ENCODE data around the gene CFDP1.

CFDP1 gene

DNA sequence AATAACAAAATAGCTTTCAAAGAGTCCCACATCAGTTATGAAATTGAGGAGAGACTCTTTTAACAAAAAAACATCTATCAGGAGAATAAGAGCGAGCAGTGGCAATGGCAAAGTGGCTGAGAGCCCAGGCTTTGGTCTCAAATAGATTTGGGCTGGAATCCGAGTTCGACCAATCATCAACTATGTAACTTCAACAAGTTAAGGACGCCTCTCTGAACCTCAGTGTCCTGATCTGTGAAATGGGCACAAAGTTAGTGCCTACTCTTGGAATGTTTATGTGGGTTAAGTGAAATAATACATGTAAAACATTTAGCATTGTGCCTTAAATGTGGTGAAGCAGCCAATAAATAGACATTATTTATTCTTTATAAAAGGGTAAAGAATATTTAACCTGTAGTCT is 45.4 kb downstream of the CFDP1 start:
- Histone ChIP-seq H3K27me3 (ENCODE audit: control insufficient read depth in 1 of 2, insufficient read depth in 2 of 2, low read length in 2 of 2) (no peaks in the 10 kb centered on the region), H3K36me3 (ENCODE audit: control insufficient read depth in 1 of 2, insufficient read depth in 2 of 2, low read length in 2 of 2) (peaks cover 4 to 13% of the 10 kb centered on the region in 2 donors), H3K27ac (ENCODE audit: low read depth, low read length) (no peak overlapping the region), H3K9me3 (ENCODE audit: control insufficient read depth in 1 of 2, low read length in 2 of 2) (no peaks in the 10 kb centered on the region), H3K4me3 (ENCODE audit: low read depth in 1 of 2, low read length in 2 of 2) (no peak overlapping the region), H3K9ac (ENCODE audit: low read depth in 1 of 2, low read length in 2 of 2) (no peak overlapping the region), H3K4me1 (ENCODE audit: control insufficient read depth in 1 of 2, insufficient read depth in 2 of 2, low read length in 2 of 2) (peaks cover 6 to 8% of the 10 kb centered on the region in 2 donors)

- H3K9ac ChIP-seq (ENCODE audit: low read depth in 1 of 2, low read length in 2 of 2) = no peak overlapping the region
- peaks cover 4 to 7% of the 10 kb centered on the region in 2 donors for H3K4me1 ChIP-seq (ENCODE audit: control insufficient read depth in 1 of 2, insufficient read depth in 2 of 2, low read length in 2 of 2)
- no peaks in the 10 kb centered on the region for H3K9me3 ChIP-seq (ENCODE audit: control insufficient read depth in 1 of 2, low read length in 2 of 2)
- H3K4me3 ChIP-seq (ENCODE audit: low read depth in 1 of 2, low read length in 2 of 2) = no peak overlapping the region
- H3K27me3 ChIP-seq (ENCODE audit: control insufficient read depth in 1 of 2, insufficient read depth in 2 of 2, low read length in 2 of 2) = no peaks in the 10 kb centered on the region
- no peak overlapping the region for H3K27ac ChIP-seq (ENCODE audit: low read depth, low read length)
- peaks cover 0 to under 1% of the 10 kb centered on the region in 2 donors for H3K36me3 ChIP-seq (ENCODE audit: control insufficient read depth in 1 of 2, insufficient read depth in 2 of 2, low read length in 2 of 2)
Observed at GRCh38 chr16:75385507-75386152, 47.7 kb downstream of the CFDP1 start.

GRCh38 chr16:75383141-75383540 is 50.2 kb downstream of the CFDP1 start:
- H3K36me3 ChIP-seq (ENCODE audit: control insufficient read depth in 1 of 2, insufficient read depth in 2 of 2, low read length in 2 of 2) = no peaks in the 10 kb centered on the region

DNA sequence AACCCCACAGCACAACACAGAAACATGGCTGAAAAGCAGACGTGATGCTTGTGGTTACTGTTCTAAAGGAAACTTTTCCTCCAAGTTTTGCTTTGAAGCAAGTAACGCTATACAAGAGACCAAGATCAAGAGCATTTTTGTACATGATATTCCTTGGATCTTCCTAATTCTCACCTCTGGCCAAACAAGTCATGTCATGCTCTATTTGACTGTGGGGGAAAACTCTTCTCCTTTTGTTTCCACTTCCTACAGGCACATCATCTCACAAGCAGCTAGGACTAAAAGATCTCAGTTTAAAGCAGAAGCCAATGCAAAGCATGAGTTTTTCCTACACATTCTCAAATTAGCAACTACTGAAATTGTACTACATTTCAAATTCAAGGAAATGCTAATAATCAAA is 50.7 kb downstream of the CFDP1 start:
- Histone ChIP-seq H3K27ac (ENCODE audit: low read depth, low read length) (no peak overlapping the region), H3K27me3 (ENCODE audit: control insufficient read depth in 1 of 2, insufficient read depth in 2 of 2, low read length in 2 of 2) (no peaks in the 10 kb centered on the region), H3K4me1 (ENCODE audit: control insufficient read depth in 1 of 2, insufficient read depth in 2 of 2, low read length in 2 of 2) (peaks cover 10 to 19% of the 10 kb centered on the region in 2 donors), H3K4me3 (ENCODE audit: low read depth in 1 of 2, low read length in 2 of 2) (no peak overlapping the region), H3K9me3 (ENCODE audit: control insufficient read depth in 1 of 2, low read length in 2 of 2) (no peaks in the 10 kb centered on the region), H3K9ac (ENCODE audit: low read depth in 1 of 2, low read length in 2 of 2) (no peak overlapping the region), H3K36me3 (ENCODE audit: control insufficient read depth in 1 of 2, insufficient read depth in 2 of 2, low read length in 2 of 2) (peaks cover 0 to 5% of the 10 kb centered on the region in 2 donors)

More at GRCh38 chr16:75383141-75383540, 50.2 kb downstream of the CFDP1 start:
- Histone ChIP-seq H3K9me3 (ENCODE audit: control insufficient read depth in 1 of 2, low read length in 2 of 2) (no peaks in the 10 kb centered on the region), H3K27ac (ENCODE audit: low read depth, low read length) (no peak overlapping the region), H3K27me3 (ENCODE audit: control insufficient read depth in 1 of 2, insufficient read depth in 2 of 2, low read length in 2 of 2) (no peaks in the 10 kb centered on the region), H3K9ac (ENCODE audit: low read depth in 1 of 2, low read length in 2 of 2) (no peak overlapping the region), H3K4me3 (ENCODE audit: low read depth in 1 of 2, low read length in 2 of 2) (no peak overlapping the region), H3K4me1 (ENCODE audit: control insufficient read depth in 1 of 2, insufficient read depth in 2 of 2, low read length in 2 of 2) (peaks cover 10 to 14% of the 10 kb centered on the region in 2 donors)

DNA sequence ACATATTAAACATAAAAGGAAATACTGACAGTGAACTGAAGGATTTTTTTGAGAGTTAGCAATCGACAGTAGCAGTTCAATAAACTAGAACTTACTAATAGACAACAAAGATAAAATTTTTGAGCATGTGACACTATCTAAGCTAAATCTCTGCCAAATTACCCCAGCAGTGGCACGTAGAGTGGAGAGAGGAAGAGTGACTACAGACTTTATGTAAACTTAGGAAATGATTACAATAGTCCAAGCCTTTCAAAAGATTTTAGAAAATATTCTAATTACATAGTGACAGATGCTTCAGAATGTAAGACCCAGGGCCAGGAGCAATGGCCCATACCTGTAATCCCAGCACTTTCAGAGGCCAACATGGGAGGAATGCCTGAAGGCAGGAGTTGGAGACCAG is 52.4 kb downstream of the CFDP1 start:
- no peaks in the 10 kb centered on the region for H3K9me3 ChIP-seq (ENCODE audit: control insufficient read depth in 1 of 2, low read length in 2 of 2)
- peaks cover 0 to 5% of the 10 kb centered on the region in 2 donors for H3K36me3 ChIP-seq (ENCODE audit: control insufficient read depth in 1 of 2, insufficient read depth in 2 of 2, low read length in 2 of 2)
- H3K27me3 ChIP-seq (ENCODE audit: control insufficient read depth in 1 of 2, insufficient read depth in 2 of 2, low read length in 2 of 2) = no peaks in the 10 kb centered on the region
- H3K4me3 ChIP-seq (ENCODE audit: low read depth in 1 of 2, low read length in 2 of 2) = no peak overlapping the region
- no peak overlapping the region for H3K27ac ChIP-seq (ENCODE audit: low read depth, low read length)
- H3K9ac ChIP-seq (ENCODE audit: low read depth in 1 of 2, low read length in 2 of 2) = no peak overlapping the region
- peaks cover 10 to 32% of the 10 kb centered on the region in 2 donors for H3K4me1 ChIP-seq (ENCODE audit: control insufficient read depth in 1 of 2, insufficient read depth in 2 of 2, low read length in 2 of 2)

DNA sequence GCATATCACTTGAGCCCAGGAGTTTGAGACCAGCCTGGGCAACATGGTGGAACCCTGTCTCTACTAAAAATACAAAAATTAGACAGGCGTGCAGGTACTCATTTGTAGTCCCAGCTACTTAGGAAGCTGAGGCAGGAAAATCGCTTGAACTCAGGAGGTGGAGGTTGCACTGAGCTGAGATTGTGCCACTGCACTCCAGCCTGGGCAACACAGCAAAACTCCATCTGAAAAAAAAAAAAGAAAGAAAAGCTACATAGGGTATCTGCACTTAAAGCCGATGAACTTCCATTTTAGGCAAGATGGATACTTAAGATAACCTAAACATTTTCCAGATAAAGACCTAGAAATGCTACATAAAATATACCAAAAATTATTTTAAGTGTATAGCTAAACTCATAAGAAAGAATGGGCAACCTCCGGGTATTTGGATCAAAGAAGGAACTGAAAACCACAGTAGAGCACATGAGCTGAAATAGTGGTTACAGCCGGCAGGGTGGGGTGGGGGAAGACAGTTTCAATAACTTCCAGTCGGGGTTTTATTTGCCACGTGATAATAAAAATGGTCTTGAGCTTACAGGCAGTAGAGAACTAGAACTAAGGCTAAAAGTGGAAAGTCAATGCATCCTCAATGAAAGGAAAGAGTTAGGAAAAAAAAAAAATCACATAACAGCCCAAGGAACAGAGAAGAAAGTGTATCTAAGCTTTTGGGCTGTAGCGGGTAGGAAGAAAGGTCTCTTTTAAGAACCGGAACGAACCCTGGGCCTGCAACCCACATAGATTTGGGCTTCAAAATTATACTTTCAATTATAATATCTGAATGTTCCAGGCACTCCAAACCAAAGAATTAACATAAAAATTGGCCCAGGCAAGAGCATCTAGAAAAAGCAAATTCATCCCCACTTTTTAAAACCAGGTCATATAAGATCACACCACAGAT is 53.1 kb downstream of the CFDP1 start:
- Histone ChIP-seq H3K9me3 (ENCODE audit: control insufficient read depth in 1 of 2, low read length in 2 of 2) (no peaks in the 10 kb centered on the region), H3K27ac (ENCODE audit: low read depth, low read length) (no peak overlapping the region), H3K27me3 (ENCODE audit: control insufficient read depth in 1 of 2, insufficient read depth in 2 of 2, low read length in 2 of 2) (no peaks in the 10 kb centered on the region)

DNA sequence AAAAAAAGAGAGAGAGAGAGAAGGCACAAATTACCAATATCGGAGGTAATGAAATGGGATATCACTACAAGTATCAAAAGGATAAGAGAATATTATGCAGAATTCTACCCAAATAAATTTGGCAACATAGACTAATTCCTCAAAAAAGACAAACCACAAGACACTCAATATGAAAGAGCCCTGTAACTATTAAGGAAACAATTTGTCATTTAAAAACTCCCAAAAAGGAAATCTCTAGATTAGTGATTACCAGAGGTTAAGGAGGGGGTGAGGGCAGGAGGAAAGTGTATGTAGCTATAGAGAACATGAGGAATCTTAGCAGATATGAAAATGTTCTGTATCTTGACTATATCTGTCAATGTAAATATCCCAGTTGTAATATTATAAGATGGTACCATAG is 54.0 kb downstream of the CFDP1 start:
- Histone ChIP-seq H3K9ac (ENCODE audit: low read depth in 1 of 2, low read length in 2 of 2) (no peak overlapping the region), H3K36me3 (ENCODE audit: control insufficient read depth in 1 of 2, insufficient read depth in 2 of 2, low read length in 2 of 2) (peaks cover 0 to 5% of the 10 kb centered on the region in 2 donors), H3K27ac (ENCODE audit: low read depth, low read length) (no peak overlapping the region), H3K9me3 (ENCODE audit: control insufficient read depth in 1 of 2, low read length in 2 of 2) (no peaks in the 10 kb centered on the region), H3K4me3 (ENCODE audit: low read depth in 1 of 2, low read length in 2 of 2) (no peak overlapping the region), H3K27me3 (ENCODE audit: control insufficient read depth in 1 of 2, insufficient read depth in 2 of 2, low read length in 2 of 2) (no peaks in the 10 kb centered on the region), H3K4me1 (ENCODE audit: control insufficient read depth in 1 of 2, insufficient read depth in 2 of 2, low read length in 2 of 2) (peaks cover 10 to 32% of the 10 kb centered on the region in 2 donors)

More for the DNA sequence above, 53.1 kb downstream of the CFDP1 start:
- peaks cover 0 to 5% of the 10 kb centered on the region in 2 donors for H3K36me3 ChIP-seq (ENCODE audit: control insufficient read depth in 1 of 2, insufficient read depth in 2 of 2, low read length in 2 of 2)
- peaks cover 10 to 32% of the 10 kb centered on the region in 2 donors for H3K4me1 ChIP-seq (ENCODE audit: control insufficient read depth in 1 of 2, insufficient read depth in 2 of 2, low read length in 2 of 2)
- H3K4me3 ChIP-seq (ENCODE audit: low read depth in 1 of 2, low read length in 2 of 2) = no peak overlapping the region
- H3K9ac ChIP-seq (ENCODE audit: low read depth in 1 of 2, low read length in 2 of 2) = no peak overlapping the region

DNA sequence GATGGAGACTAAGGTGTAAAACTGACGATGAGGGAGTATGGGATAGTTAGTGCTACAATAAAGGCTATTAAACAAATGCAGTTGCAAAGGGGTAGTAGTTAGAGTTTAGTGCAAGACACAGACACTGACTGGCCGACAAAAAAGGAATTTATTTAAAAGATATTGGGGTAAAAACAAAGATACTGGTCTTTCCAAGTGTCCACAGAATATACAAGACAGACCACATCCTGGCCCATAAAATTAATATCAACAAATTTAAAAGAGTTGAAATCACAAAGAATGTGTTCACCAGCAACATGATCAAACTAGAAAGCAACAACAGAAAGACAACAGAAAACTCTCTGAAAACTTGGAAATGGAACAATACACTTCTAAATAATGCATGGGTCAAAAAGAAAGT is 54.7 kb downstream of the CFDP1 start:
- Histone ChIP-seq H3K4me3 (ENCODE audit: low read depth in 1 of 2, low read length in 2 of 2) (no peak overlapping the region), H3K4me1 (ENCODE audit: control insufficient read depth in 1 of 2, insufficient read depth in 2 of 2, low read length in 2 of 2) (peaks cover 10 to 32% of the 10 kb centered on the region in 2 donors), H3K9ac (ENCODE audit: low read depth in 1 of 2, low read length in 2 of 2) (no peak overlapping the region), H3K27ac (ENCODE audit: low read depth, low read length) (no peak overlapping the region), H3K36me3 (ENCODE audit: control insufficient read depth in 1 of 2, insufficient read depth in 2 of 2, low read length in 2 of 2) (peaks cover 0 to 5% of the 10 kb centered on the region in 2 donors), H3K9me3 (ENCODE audit: control insufficient read depth in 1 of 2, low read length in 2 of 2) (no peaks in the 10 kb centered on the region), H3K27me3 (ENCODE audit: control insufficient read depth in 1 of 2, insufficient read depth in 2 of 2, low read length in 2 of 2) (no peaks in the 10 kb centered on the region)

- Histone ChIP-seq H3K4me1 (ENCODE audit: control insufficient read depth in 1 of 2, insufficient read depth in 2 of 2, low read length in 2 of 2) (peaks cover 10 to 32% of the 10 kb centered on the region in 2 donors), H3K36me3 (ENCODE audit: control insufficient read depth in 1 of 2, insufficient read depth in 2 of 2, low read length in 2 of 2) (peaks cover 0 to 5% of the 10 kb centered on the region in 2 donors), H3K27me3 (ENCODE audit: control insufficient read depth in 1 of 2, insufficient read depth in 2 of 2, low read length in 2 of 2) (no peaks in the 10 kb centered on the region), H3K9me3 (ENCODE audit: control insufficient read depth in 1 of 2, low read length in 2 of 2) (no peaks in the 10 kb centered on the region), H3K4me3 (ENCODE audit: low read depth in 1 of 2, low read length in 2 of 2) (no peak overlapping the region), H3K9ac (ENCODE audit: low read depth in 1 of 2, low read length in 2 of 2) (no peak overlapping the region), H3K27ac (ENCODE audit: low read depth, low read length) (peak overlapping the region; percentile 17)
Observed at GRCh38 chr16:75377729-75378386, 55.4 kb downstream of the CFDP1 start.

Data from duodenal mucosa (tissue), 2 donors.